Breast epithelium (tissue), 3 donors: Measurements from ENCODE around the gene CLMN.

Experiments used
- POLR2A ChIP-seq: fragments of 450-650 bp; IDR thresholded peaks from one replicate; pipeline ENCODE4 v1.6.1; 2016; ENCODE audit warnings: antibody characterized with exemption, mild to moderate bottlenecking, moderate library complexity
- TF ChIP-seq, protein P1 (sequence below), 3 donors: fragments of 450-650 bp; IDR thresholded peaks; one replicate each; pipeline ENCODE4 v1.5.1; 2016 to 2017; ENCODE audit warnings: antibody characterized with exemption in 3 of 3, mild to moderate bottlenecking in 3 of 3, moderate library complexity in 3 of 3

DNA sequence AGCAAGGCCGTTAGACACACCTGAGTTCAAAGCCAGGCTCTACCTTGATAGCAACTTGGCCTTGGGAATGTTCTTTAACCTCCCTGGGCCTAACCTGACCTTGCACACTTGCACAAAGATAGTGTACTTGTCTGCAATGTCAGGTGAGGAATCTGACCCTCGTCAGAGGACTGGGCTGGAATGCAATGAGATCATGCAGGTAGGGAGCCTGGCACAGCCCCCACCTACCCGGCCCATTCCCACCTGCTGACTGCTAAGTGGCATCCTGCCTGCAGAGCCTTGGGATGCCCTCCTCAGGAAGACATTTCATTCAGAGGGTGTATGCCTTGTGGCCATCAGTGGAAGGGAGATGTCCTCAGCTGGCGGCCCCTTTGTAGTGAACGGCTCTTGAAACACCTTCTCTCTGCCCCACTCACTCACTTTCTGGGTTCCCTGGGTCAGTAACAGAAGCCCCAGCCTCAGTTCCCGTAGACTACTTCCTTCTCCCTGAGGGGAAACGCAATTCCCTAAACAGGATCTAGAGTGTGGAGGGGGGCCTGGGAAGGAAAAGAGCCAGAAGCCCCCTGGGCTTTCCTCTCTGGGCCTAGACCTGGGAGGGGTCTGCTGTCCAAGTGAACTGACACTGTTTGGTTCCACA is 94.3 kb downstream of the CLMN start:
- TF ChIP-seq POLR2A: no peak
- TF ChIP-seq, protein P1, sequence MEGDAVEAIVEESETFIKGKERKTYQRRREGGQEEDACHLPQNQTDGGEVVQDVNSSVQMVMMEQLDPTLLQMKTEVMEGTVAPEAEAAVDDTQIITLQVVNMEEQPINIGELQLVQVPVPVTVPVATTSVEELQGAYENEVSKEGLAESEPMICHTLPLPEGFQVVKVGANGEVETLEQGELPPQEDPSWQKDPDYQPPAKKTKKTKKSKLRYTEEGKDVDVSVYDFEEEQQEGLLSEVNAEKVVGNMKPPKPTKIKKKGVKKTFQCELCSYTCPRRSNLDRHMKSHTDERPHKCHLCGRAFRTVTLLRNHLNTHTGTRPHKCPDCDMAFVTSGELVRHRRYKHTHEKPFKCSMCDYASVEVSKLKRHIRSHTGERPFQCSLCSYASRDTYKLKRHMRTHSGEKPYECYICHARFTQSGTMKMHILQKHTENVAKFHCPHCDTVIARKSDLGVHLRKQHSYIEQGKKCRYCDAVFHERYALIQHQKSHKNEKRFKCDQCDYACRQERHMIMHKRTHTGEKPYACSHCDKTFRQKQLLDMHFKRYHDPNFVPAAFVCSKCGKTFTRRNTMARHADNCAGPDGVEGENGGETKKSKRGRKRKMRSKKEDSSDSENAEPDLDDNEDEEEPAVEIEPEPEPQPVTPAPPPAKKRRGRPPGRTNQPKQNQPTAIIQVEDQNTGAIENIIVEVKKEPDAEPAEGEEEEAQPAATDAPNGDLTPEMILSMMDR (IDR thresholded peaks at IDR 0.05): no peak
